HG03280 (cell line): Measurements from ENCODE around the gene GLB1L.
"Not testable (repeated sequence)": the region's sequence is repeated elsewhere in the genome, so short reads cannot be mapped to it uniquely, and the experiment has no call there.

Experiments used
- ATAC-seq: cut with Tn5 transposase; IDR thresholded peaks from one replicate; pipeline ENCODE4 v1.9.1; 2021; ENCODE audit warnings: mild to moderate bottlenecking, moderate library complexity; ENCODE audit not compliant: unreplicated experiment

Gene GLB1L

GRCh38 chr2:219209236-219210195 lies 35.7 kb downstream of the GLB1L start:
- ATAC-seq, result no peak

GRCh38 chr2:219207884-219208740 lies 37.1 kb downstream of the GLB1L start:
- no peak for ATAC-seq

- no peak for ATAC-seq
Observed at GRCh38 chr2:219207134-219207883, 37.9 kb downstream of the GLB1L start.

- ATAC-seq, result peak; percentile 98
Observed at GRCh38 chr2:219206328-219207133, 38.7 kb downstream of the GLB1L start, which contains the start of gene ZFAND2B. Gene ZFAND2B (plus strand): TSS chr2:219206782. CDS start chr2:219206988, 206 bp downstream.

GRCh38 chr2:219205981-219206327 lies 39.3 kb downstream of the GLB1L start:
- ATAC-seq, result no peak

- ATAC-seq, result no peak
Observed at GRCh38 chr2:219205165-219205538, 40.1 kb downstream of the GLB1L start.

- no peak for ATAC-seq
Observed at GRCh38 chr2:219204425-219205164, 40.6 kb downstream of the GLB1L start.

- ATAC-seq, result not testable (repeated sequence)
Observed at GRCh38 chr2:219201331-219201730, 43.9 kb downstream of the GLB1L start.

- not testable (repeated sequence) for ATAC-seq
Observed at GRCh38 chr2:219200502-219201326, 44.5 kb downstream of the GLB1L start.

GRCh38 chr2:219199470-219200211 lies 45.6 kb downstream of the GLB1L start:
- no peak for ATAC-seq

- ATAC-seq, result no peak
Observed at GRCh38 chr2:219198974-219199373, 46.3 kb downstream of the GLB1L start.

- ATAC-seq, result no peak
Observed at GRCh38 chr2:219197388-219197787, 47.9 kb downstream of the GLB1L start.

GRCh38 chr2:219186754-219187456 lies 58.3 kb downstream of the GLB1L start:
- no peak for ATAC-seq
